Superior temporal gyrus (tissue), 1 donor: ENCODE data around the gene RPL6.
"Not testable (repeated sequence)": the region's sequence is repeated elsewhere in the genome, so short reads cannot be mapped to it uniquely, and the experiment has no call there.

Experiments
- DNase-seq: peaks from one replicate; pipeline ENCODE4 v3.0.0-alpha.2; 2016; ENCODE audit errors: extremely low spot score

The RPL6 gene

DNA sequence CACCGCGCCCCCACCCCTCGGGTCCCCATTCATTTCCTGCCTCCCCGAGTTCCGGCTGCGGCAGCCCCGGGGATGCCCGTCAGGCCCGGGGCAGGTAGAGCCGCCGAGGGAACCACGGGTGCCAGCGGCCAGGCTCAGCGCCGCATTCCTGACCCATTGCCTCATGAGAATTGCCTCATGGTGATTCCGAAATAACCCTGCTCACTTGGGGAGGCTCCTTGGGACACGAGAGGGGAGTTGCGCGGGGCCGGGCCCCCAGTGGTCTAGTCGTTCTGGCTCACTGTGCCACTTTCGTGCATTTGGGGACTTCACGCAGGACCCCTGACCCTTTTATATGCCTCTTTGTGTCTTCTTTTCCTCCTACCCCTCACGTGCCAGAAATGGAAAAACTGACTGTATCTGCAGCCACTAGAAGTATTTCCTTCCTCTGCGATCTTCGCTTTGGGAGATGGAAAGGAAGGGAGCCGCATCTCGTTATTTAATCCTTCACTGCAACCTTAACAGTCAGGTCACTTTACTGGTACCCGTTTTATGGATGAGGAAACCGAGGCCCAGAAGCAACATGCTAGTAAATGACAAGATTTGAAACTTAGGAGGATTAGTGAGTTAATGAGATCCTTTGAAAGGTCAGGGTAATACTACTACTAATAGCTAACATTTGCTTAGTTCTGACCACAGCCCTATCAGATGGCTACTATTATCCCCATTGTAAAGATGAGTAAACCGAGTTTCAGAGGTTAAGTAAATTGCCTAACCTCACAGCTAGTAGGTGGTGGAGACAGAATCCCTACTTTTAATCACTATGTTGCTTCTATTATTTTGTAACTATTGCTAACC is 10.1 kb upstream of the RPL6 start:
- DNase-seq: no peak

DNA sequence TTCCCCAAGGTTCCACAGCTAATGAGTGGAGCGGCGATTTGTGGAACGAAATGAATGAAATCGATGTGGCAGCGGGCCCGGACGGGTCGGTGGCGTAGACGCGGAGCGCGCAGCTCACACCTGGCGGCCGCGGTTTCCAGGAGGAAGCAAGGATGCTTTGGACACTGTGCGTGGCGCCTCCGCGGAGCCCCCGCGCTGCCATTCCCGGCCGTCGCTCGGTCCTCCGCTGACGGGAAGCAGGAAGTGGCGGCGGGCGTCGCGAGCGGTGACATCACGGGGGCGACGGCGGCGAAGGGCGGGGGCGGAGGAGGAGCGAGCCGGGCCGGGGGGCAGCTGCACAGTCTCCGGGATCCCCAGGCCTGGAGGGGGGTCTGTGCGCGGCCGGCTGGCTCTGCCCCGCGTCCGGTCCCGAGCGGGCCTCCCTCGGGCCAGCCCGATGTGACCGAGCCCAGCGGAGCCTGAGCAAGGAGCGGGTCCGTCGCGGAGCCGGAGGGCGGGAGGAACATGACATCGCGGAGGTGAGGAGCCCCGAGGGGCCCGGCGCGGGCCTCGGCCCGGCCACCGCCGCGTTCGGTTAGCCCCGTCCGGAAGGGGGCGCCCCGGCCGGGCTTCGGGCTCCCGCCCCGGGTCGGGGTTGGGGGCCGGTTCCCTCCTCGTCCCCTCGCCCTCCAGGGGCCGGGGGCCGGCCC is 9.3 kb upstream of the RPL6 start, which contains the start of gene PTPN11:
Gene PTPN11, plus strand, starts transcription at position 340 of the 689 bp plus-strand sequence. Its CDS starts 165 bp downstream, at position 505.
- DNase-seq: peak; percentile 69

DNA sequence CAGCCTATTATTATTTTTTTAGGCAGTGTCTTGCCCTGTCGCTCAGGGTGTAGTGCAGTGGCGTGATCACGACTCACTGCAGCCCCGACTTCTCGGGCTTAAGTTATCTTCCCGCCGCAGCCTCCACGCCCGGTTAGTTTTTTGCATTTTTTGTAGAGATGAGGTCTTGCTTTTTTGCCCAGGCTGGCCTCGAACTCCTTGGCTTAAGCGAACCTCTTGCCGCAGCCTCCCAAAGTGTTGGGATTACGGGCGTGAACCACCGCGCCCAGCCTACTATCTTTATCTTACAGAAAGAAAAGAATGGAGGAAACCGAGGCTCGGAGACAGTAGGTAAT is 8.8 kb upstream of the RPL6 start:
- DNase-seq: no peak

DNA sequence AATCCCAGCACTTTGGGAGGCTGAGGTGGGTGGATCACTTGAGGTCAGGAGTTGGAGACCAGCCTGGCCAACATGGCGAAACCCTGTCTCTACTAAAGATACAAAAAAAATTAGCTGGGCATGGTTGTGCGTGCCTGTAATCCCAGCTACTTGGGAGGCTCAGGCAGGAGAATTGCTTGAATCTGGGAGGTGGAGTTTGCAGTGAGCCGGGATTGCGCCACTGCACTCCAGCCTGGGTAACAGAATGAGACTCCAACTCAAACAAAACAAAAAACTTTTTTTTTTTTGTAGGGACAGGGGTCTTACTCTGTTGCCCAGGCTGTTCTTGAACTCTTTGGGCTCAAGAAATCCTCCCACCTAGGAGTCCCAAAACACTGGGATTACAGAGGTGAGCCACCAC is 6.1 kb upstream of the RPL6 start:
- not testable (repeated sequence) for DNase-seq

DNA sequence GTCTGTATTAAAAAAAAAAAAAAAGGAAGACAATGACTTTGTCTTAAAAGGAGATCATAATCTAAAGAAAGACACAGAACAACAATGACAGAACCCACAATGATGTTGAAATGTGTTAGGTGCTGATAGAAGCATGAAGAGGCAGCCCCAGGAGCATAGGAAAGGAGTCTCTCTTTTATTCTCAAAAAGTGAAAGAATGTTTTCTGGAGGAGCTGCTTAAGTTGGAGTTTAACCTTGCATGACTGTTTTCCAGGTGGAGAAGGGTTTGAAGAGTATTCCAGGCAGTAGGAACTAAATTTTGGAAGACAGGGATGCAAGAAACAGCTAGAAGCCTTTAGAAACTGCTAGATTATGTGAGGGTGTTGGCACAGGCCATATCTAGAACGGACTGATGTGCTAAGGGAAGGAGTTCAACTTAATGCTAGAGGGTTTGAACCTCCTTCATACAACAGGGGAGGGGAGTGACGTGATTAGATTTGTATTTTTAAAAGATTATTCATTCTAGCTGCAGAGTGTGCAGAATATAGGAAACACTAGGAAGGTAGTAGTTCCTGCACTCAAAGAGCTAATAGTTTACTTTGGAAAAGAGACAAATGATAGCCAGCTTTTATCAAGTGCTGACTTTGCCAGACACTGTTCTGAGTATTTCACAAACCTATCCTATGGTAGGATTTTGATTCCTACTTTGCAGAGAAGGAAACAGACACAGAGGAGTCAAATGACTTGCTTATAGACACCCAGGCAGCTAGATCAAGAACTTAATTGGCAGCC is 4.6 kb upstream of the RPL6 start:
- DNase-seq: no peak

DNA sequence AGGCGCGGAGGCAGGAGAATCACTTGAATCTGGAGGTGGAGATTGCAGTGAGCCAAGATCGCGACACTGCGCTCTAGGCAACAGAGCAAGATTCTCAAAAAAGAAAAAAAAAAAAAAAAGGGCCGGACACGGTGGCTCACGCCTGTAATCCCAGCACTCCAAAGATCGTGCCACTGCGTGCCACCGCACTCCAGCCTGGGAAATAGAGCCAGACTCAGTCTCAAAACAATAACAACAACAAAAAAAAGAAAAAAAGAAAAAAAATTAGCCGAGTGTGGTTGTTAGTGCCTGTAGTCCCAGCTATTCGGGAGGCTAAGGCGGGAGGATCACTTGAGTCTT is 470 bp upstream of the RPL6 start:
- DNase-seq: no peak

DNA sequence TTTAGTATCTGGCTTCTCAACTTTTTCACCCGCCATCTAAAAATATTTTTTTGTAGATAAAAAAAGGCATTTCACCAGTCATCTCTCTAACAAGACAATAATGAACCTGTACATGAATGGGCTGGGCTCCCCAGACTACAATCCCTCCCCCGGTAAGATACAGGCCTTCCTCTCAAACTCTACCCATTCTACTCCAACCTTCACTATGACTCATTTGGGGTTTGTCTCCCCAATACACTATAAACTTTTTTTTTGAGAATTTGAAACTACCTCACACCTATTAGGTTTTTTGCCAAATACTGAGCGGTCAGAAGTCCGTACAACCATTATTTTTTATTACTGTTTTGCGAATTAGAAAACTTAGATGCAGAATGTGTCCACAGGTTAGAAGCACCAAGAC is 784 bp downstream of the RPL6 start:
- no peak for DNase-seq

DNA sequence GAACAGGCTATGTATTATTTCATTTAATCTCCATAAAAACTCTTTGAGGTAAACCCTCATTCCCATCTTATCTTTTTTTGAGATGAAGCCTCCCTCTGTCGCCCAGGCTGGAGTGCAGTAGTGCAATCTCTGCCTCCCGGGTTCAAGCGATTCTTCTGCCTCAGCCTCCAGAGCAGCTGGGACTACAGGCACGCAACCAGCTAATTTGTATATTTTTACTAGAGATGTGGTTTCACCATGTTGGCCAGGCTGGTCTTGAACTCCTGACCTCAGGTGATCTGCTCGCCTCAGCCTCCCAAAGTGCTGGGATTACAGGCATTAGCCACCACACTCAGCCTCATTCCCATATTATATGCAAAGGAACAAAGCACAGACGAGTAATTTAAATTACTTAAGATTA is 1.7 kb downstream of the RPL6 start:
- DNase-seq: not testable (repeated sequence)

DNA sequence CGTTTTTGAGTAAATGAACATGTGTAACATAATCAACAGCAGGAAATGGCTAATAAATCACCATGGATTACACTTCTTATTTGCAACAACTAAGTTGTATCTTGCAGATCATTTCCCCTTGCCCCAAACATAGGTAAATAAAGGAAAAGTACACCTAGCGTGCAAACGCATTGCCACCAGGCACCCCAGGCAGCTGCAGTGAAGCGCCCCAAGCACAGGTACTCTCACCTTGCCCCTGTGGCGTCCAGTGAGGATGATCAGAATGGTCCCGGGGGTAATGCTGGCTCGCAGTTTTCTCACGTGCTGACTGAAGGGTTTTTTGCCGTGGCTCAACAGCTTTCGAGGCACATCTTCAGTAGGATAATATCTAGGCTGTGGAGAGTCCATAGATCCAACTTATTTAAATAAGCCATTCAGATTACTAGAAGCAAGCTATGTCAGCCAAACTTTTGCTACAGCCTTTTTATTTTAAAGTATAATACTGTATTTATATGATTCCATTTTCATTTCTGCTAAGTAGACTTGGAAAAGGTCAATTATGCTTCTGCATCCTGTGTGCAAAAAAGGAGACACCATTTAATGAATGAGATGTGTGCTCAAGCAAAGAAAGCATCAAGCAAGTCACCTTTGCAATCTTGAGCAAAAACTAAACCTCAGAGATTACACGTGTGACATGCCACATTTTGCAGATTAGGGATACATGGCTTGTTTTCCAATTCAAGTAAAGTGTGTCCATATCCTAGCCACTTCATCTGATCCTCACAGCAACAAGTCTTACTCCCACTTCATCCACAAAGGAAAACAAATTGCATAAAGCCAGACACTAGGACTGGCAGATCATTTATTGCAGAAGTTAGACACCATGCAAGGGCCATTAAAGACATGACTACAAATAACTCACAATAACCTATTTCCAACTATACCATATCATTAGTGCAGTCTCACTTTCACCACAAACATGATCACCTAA is 2.6 kb downstream of the RPL6 start:
- no peak for DNase-seq

DNA sequence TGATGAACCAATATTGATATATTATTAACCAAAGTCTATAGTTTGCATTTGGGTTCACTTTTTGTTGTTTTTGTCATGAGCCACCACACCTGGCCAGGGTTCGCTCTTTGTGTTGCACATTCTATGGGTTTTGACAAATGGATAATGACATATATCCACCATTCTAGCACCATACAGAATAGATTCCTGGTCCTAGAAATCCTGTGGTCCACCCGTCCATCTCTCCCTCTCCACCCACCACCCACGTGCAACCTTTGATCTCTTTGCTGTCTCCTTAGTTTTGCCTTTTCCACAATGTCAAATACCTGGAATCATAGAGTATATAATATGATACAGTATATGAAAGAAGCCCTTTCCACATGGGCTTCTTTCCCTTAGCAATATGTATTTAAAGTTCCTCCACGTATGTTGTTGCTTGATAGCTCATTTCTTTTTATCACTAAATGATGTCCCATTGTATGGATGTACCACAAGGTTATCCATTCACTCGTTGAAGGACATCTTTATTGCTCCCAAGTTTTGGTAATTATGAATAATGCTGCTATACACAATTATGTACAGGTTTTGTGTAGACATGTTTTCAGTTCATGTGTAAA is 7.4 kb downstream of the RPL6 start:
- DNase-seq: no peak

DNA sequence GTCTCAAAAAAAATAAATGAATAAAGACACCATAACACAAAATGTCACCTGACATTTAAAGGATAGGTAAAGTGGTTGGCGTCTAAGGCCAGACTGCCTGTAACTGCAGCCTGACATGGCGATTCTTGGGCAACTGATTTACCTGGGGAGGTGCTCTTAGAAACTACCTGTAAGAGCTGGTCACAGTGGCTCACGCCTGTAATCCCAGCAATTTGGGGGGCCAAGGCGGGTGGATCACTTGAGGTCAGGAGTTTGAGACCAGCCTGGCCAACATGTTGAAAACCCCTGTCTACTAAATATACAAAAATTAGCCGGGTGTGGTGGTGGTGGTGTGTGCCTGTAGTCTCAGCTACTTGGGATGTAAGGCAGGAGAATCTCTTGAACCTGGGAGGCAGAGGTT is 8.4 kb downstream of the RPL6 start:
- DNase-seq: no peak

DNA sequence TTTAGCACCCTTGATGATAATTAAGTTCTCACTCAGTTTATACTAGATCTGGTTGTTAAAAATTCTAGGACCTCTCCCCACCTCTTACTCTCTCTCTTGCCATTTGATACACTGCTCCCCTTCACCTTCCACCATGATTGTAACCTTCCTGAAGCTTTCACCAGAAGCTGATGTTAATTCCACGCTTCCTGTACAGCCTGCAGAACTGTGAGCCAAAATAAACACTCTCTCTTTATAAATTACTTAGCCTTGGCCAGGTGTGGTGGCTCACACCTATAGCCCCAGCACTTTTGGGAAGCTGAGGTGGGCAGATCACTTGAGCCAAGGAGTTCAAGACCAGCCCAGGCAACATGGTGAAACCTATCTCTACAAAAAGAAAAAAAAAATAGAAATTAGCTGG is 16.1 kb downstream of the RPL6 start:
- DNase-seq: no peak

DNA sequence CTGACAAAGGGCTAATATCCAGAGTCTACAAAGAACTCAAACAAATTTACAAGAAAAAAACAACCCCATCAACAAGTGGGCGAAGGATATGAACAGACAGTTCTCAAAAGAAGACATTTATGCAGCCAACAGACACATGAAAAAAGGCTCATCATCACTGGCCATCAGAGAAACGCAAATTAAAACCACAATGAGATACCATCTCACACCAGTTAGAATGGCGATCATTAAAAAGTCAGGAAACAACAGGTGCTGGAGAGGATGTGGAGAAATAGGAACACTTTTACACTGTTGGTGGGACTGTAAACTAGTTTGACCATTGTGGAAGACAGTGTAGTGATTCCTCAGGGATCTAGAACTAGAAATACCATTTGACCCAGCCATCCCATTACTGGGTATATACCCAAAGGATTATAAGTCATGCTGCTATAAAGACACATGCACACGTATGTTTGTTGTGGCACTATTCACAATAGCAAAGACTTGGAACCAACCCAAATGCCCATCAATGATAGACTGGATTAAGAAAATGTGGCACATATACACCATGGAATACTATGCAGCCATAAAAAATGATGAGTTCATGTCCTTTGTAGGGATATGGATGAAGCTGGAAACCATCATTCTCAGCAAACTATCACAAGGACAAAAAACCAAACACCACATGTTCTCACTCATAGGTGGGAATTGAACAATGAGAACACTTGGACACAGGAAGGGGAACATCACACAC is 19.3 kb downstream of the RPL6 start:
- DNase-seq: not testable (repeated sequence)

DNA sequence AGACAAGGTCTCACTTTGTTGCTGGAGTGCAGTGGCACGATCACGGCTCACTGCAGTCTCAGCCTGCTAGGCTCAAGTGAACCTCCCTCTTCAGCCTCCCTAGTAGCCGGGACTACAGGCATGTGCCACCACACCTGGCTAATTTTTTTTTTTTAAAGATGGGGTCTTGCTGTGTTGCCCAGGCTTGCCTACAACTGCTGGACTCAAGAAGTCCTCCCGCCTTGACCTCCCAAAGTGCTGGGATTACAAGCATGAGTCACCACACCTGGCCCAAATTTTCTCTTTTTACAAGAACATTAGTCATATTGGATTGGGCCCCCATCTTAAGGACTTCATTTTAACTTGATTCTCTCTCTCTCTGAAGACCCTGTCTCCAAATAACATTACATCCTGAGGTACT is 20.2 kb downstream of the RPL6 start:
- DNase-seq: no peak

DNA sequence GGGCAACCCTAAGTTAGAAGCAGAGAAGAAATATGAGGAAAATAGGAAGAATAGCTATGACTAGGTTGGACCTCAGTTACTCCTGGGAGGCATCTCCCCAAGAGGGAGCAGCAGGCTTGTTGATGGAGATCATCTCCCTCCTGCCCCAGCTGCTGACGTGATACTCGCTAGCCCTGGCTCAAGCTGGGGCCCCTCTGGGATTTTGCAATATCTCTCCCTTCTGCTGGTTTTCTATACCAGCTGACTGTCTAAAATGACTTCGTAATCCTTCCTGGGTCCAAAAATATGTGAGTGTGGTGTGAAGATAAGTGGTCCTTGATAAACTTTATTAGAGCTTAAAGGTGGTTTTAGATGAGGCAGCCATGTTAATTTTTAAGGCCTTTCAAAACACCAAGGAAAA is 22.7 kb downstream of the RPL6 start:
- no peak for DNase-seq

DNA sequence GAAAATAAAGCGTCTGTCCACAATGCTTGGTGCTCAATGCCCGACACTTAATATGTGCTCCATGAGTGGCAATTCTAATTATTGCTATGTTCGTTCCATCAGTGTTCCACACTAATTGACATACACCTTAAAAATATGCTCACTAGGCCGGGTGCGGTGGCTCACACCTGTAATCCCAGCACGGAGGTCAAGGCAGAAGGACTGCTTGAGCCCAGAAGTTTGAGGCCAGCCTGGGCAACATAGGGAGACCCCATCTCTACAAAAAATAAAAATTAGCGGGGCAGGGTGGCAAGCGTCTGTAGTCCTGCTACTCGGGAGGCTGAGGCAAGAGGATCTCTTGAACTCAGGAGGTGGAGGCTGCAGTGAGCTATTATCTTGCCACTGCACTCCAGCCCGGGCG is 26.5 kb downstream of the RPL6 start:
- DNase-seq: no peak

DNA sequence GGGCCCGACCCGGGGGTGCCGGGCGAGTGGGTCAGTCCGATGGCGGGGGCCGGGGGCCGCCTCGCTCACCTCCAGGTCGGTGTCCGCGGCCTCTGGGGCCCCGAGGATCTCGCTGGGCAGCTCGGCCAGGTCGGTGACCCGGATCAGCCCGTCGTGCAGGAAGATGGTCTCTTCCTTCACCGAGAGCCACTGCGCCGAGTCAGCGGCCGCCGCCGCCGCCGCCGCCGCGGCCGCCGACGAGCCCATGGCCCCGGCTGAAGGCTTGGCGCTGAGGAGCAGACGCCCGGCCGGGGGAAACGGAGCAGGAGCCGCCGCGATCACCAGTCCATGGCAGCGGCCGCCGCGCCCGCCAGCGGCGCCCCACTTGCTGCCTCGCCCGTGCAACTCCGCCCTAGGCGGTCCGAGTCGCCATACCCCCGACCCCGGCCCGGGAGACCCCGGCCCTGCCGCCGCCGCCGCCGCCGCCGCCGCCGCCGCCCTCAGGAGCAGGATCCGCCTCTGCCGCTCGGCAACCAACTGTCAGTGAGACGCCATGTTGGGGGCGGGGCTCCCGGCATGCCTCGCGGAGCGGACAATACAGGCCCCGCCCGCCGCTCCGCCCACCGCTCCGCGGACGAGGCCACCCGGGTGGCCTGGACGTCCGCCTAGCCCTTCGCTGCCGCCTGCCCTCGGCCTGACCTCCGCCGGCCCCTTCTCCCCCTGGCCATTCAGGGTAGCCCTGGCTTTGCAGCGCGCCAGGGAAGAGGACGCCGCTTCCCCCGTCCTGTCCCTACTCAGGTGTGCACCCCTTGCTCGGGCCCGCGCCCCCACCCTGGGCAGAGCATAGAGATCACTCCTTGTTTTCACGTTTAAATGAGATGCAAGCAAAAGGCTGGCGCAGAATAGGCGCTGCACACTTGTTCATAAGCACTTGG is 27.3 kb downstream of the RPL6 start, which contains the start of gene HECTD4:
Gene HECTD4, minus strand, starts transcription at position 549 of the 914 bp plus-strand sequence. Its CDS starts 303 bp downstream, at position 246.
- DNase-seq: peak; percentile 96

DNA sequence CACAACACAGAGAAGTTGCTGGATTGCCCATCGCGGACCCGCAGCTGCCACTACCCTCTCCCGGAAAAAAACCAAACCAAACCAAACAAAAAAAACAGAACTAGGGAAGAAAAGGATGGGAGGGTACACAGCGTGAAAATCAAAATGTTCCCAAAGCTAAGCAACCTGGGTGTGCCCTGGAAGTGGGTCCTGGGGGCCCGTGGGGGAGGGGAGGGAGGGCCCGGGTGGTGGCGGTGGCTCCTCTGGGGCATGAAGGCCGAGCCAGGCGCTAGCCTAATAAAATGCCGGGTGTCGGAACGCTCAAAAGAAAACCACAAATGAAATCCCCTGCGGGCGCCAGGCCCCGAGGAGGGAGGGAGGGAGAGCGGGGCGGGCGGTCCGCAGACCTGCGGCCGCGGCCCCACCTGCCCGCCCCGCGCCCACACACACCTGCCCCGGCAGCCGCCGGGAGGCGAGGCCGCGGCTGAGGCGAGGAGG is 28.0 kb downstream of the RPL6 start:
- no peak for DNase-seq
